Prostate gland (tissue), 2 donors: ENCODE measurements around the gene CDKN1A. TPM values are rescaled to one million over a fixed set of nuclear protein-coding genes. Genes with fewer than 3 reads are reported as not detected.

Experiments
- DNase-seq: peaks from one replicate; pipeline ENCODE4 v3.0.0-alpha.2; 2019; ENCODE audit warnings: low spot score
- H3K27ac ChIP-seq, 2 donors: fragments of 200-600 bp; sonication (generic); 2 replicates each; pipeline ENCODE4 v1.5.1; 2017 to 2019
- H3K27me3 ChIP-seq: fragments of 200-600 bp; sonication (generic); replicated peaks from 2 replicates; pipeline ENCODE4 v1.5.1; 2019; ENCODE audit not compliant: insufficient read depth
- H3K36me3 ChIP-seq, 2 donors: fragments of 200-600 bp; sonication (generic); 1 replicate in 1 of 2; 2 replicates in 1 of 2; pipeline versions ENCODE4 v1.5.1 to v1.8.1; 2017 to 2019
- H3K4me1 ChIP-seq: fragments of 200-600 bp; sonication (generic); replicated peaks from 2 replicates; pipeline ENCODE4 v1.5.1; 2019
- H3K4me3 ChIP-seq, 2 donors: fragments of 200-600 bp; sonication (generic); 2 replicates each; pipeline ENCODE4 v1.5.1; 2017 to 2019
- H3K9me3 ChIP-seq: fragments of 200-600 bp; sonication (generic); 2 replicates; pipeline ENCODE4 v1.5.1; 2017
- CTCF ChIP-seq, 4 experiments: fragments of 200-600 bp in 2 of 4; fragments of 450-650 bp in 2 of 4; sonication (generic) in 2 of 4; IDR thresholded peaks; 1 replicate in 3 of 4; 2 replicates in 1 of 4; pipeline ENCODE4 v1.5.1; 2016 to 2019; ENCODE audit warnings: antibody characterized with exemption in 4 of 4, mild to moderate bottlenecking in 2 of 4, moderate library complexity in 2 of 4
- POLR2A ChIP-seq: fragments of 450-650 bp; IDR thresholded peaks from one replicate; pipeline ENCODE4 v1.6.1; 2016; ENCODE audit warnings: antibody characterized with exemption, mild to moderate bottlenecking
- POLR2AphosphoS5 ChIP-seq: sonication (generic); formaldehyde crosslinking; IDR thresholded peaks from one replicate; pipeline ENCODE4 v1.6.1; 2017; ENCODE audit warnings: antibody characterized with exemption
- WGBS: methylation state at CpG from one replicate; pipeline ENCODE4 v1.1.5; 2018; 5-methylcytosine and 5-hydroxymethylcytosine counted together
- intact Hi-C: fragments of 100-400 bp; cut with DNase I; formaldehyde crosslinking; loops from one replicate; pipeline ENCODE4 v1.14.2; 2022
- total RNA-seq, 2 donors: library from RNA; depleted of rRNA; stranded (reverse); fragments of >200 nt; gene quantifications; one replicate each; pipeline ENCODE4 v1.1.0, GENCODE V29; 2016

CDKN1A gene
- 100 to 1,000 TPM in 1 of 2 donors, 10 to 100 TPM in 1; 69.7 to 148 TPM for total RNA-seq

DNA sequence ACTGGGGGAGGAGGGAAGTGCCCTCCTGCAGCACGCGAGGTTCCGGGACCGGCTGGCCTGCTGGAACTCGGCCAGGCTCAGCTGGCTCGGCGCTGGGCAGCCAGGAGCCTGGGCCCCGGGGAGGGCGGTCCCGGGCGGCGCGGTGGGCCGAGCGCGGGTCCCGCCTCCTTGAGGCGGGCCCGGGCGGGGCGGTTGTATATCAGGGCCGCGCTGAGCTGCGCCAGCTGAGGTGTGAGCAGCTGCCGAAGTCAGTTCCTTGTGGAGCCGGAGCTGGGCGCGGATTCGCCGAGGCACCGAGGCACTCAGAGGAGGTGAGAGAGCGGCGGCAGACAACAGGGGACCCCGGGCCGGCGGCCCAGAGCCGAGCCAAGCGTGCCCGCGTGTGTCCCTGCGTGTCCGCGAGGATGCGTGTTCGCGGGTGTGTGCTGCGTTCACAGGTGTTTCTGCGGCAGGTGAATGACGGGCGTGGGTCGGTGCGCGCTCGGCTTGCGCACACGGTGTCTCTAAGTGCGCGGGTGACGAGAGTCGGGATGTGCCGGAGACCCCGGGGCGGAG, at the start of gene CDKN1A:
CDKN1A (plus strand) TSS at position 227 of the 555 bp plus-strand sequence. CDS start 5,388 bp downstream, outside the sequence.
- intact Hi-C loops, result loop anchor here (1.0 kb wide), 1 partner anchor 84 kb away; the partner anchor contains the start of gene SRSF3
- H3K27ac ChIP-seq, result peak within 1 kb of the TSS; percentile 89 to 92
- no peaks in the 10 kb centered on the region for H3K27me3 ChIP-seq
- DNase-seq, result peak; percentile 95
- no peaks in the 10 kb centered on the region for H3K36me3 ChIP-seq
- TF ChIP-seq POLR2A (peak; percentile 100), POLR2AphosphoS5 (peak; percentile 88), CTCF (IDR thresholded peaks at IDR 0.05) (peak in 3 of 4 experiments; percentile 18 to 66 (median 48))
- no peaks in the 10 kb centered on the region for H3K4me1 ChIP-seq
- H3K9me3 ChIP-seq, result no peaks in the 10 kb centered on the region
- H3K4me3 ChIP-seq, result peak within 1 kb of the TSS; percentile 67 to 68
- WGBS, result under 1% methylated on average over 27 of the region's 63 CpGs

DNA sequence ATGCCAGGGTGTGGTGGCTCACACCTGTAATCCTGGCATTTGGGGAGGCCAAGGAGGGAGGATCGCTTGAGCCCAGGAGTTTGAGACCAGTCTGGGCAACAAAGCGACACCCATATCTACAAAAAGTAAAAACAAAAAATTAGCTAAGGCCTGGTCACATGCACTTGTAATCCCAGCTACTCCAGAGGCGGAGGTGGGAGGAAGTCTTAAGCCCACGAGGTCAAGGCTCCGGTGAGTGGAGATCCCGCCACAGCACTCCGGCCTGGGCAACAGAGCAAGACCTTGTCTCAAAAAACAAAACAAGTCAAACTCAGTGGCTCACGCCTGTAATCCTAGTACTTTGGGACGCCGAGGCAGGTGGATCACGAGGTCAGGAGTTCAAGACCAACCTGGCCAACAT, 48.7 kb upstream of the CDKN1A start:
- Histone ChIP-seq H3K36me3 (no peaks in the 10 kb centered on the region), H3K9me3 (no peaks in the 10 kb centered on the region), H3K4me3 (no peak overlapping the region), H3K4me1 (peaks cover 4% of the 10 kb centered on the region), H3K27ac (peak overlapping the region in 1 of 2 donors; percentile 15), H3K27me3 (no peaks in the 10 kb centered on the region)
- DNase-seq, result no peak
- intact Hi-C loops, result no loop called here
- no peak for TF ChIP-seq CTCF (IDR thresholded peaks at IDR 0.05)
- TF ChIP-seq POLR2A, result no peak
- TF ChIP-seq POLR2AphosphoS5, result no peak
- 98% methylated on average over 11 of the region's 11 CpGs for WGBS

GRCh38 chr6:36631326-36632011, 47.0 kb upstream of the CDKN1A start:
- H3K4me1 ChIP-seq, result peaks cover 4% of the 10 kb centered on the region
- H3K27ac ChIP-seq, result no peak overlapping the region
- H3K36me3 ChIP-seq, result no peaks in the 10 kb centered on the region
- 59% methylated on average over 14 of the region's 14 CpGs for WGBS
- DNase-seq, result no peak
- no peaks in the 10 kb centered on the region for H3K9me3 ChIP-seq
- H3K4me3 ChIP-seq, result no peak overlapping the region
- no peaks in the 10 kb centered on the region for H3K27me3 ChIP-seq
- TF ChIP-seq POLR2A (no peak), POLR2AphosphoS5 (no peak), CTCF (IDR thresholded peaks at IDR 0.05) (no peak)
- intact Hi-C loops, result no loop called here

DNA sequence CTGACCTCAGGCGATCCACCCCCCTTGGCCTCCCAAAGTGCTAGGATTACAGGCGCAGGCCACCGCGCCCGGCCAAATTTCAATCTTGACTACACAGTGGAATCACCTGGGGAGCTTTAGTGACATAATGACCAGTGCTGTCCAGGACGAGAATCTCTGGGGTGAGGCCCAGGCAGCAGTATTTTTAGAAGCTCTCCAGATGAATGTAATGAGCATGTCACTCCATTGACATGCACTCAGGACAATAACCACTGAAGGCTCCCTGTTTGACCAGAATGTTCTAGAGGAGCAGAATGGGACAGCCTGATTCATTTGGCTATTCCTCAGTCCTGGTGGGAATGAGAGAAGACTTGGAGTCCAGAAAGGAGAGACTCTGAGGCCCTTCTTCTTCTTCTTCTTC, 45.1 kb upstream of the CDKN1A start:
- intact Hi-C loops, result no loop called here
- WGBS, result 95% methylated on average over 6 of the region's 6 CpGs

More for the DNA sequence above, 45.1 kb upstream of the CDKN1A start:
- Histone ChIP-seq H3K27ac (no peak overlapping the region), H3K4me1 (peaks cover 4% of the 10 kb centered on the region), H3K9me3 (no peaks in the 10 kb centered on the region), H3K27me3 (no peaks in the 10 kb centered on the region), H3K4me3 (no peak overlapping the region), H3K36me3 (no peaks in the 10 kb centered on the region)
- no peak for DNase-seq
- TF ChIP-seq CTCF (IDR thresholded peaks at IDR 0.05), result no peak
- no peak for TF ChIP-seq POLR2AphosphoS5
- no peak for TF ChIP-seq POLR2A
